HG02970 (cell line): ENCODE measurements around the gene RCN2.

Experiments
- ATAC-seq: cut with Tn5 transposase; IDR thresholded peaks from one replicate; pipeline ENCODE4 v1.9.1; 2021; ENCODE audit warnings: mild to moderate bottlenecking, moderate library complexity, moderate number of reproducible peaks; ENCODE audit not compliant: unreplicated experiment, low FRiP score

RCN2 gene

DNA sequence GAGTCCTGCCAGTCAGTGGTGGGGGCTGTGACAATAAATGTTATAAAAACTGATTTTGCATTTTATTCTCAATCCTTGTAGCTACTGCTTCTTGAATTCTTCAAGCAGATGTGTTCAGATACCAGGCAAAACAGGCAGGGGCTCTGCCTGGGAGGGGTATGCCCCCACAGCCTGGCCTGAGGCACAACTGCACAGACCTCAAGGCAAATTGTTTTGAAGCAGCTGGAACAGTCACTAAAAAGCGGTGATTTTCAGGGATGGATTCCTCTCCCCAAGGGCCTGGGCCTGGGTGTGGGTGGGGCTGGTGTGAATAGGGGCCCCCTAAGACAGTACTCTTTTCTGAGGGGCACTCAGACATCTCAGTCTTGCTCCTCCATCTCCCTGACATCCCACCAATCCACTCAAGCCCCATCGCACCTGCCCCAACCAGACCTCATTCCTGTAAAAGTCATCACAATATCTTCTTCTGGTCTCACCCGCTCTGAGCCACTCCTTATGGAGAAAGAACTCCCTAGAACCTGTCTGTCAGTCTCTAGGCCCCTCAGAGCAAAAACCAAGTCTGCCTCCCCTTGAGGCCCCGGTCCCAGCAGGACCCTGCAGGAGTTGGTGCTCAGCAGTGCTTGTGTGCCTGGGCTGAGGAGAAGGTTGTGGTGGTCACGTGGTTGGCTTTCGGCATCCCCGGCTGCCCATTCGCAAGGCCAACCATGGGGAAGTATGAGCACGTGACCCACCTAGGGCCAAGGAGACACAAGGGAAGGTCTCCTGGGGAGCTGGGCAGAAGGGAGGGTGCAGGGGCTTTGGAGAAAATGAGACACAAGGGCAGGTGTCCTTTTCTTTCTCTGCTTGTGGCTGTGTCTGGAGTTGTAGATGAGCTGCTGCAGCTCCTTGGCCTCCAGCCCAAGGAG lies 60.4 kb downstream of the RCN2 start:
- ATAC-seq = no peak

DNA sequence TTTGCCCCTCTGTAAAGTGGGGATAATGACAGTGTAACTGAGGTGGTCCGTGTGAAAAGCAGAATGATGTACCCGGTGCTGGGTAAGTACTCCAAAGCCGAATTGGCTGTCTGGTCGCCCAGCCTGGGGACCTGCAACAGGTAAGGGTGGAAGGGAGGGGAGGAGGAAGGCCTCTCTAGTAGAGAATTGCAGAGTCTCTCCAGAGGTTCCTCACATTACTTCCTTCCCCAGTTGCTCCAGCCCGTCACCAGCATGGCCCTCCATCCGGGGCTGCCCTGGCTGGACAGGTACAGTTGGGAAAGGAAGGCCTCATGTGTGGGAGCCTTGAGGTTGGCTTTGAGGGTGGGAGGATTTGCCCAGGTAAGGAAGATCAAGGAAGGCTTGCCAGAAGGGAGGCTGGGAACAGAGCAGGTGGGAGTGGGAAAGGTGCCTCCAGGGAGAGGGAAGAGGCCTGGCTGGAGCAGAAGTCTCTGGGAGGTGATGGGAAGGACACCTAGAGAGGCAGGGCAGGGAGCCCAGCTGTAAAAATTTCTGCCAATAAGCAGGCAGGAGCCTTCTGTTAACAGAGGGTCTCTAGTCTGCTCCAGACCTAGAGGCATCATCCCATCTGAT lies 61.7 kb downstream of the RCN2 start:
- no peak for ATAC-seq

DNA sequence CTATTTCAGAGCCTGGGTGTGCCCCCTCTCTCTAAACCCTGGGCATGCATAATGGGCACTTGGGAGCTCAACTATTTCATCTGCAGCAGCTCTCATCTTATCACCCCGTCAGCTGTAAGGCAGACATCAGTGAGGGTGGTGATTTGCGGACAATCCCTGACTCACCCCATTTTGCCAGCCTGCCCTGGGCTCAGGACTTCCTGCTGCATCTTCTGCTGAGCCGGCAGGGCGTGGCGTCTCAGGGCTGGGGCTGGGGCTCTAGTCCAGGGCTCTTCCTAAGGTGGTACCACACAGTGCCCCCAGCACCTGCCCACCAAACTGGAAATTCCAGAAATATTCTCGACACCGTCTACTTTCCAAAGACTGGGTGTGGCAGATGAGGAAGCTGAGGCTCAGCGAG lies 62.5 kb downstream of the RCN2 start:
- ATAC-seq = no peak

DNA sequence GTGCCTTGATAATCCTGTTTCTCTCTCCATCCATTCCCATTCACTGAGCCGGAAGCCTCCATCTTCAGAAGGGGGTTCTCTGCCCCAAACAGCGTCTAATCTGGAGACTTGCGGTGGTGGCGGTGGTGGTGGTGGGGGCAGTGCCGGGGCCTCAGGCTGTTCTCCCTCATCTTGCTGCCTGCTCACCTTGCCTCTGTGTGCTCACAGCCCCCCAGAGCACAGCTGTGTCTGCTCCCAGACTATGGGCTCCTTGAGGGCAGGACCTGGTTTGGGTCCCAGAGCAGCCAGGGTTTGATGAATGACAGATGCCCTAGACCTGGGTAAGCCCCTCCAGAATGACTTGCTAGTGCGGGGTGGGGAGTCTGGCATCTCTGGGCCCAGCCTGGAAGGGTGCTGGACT lies 62.9 kb downstream of the RCN2 start:
- no peak for ATAC-seq

DNA sequence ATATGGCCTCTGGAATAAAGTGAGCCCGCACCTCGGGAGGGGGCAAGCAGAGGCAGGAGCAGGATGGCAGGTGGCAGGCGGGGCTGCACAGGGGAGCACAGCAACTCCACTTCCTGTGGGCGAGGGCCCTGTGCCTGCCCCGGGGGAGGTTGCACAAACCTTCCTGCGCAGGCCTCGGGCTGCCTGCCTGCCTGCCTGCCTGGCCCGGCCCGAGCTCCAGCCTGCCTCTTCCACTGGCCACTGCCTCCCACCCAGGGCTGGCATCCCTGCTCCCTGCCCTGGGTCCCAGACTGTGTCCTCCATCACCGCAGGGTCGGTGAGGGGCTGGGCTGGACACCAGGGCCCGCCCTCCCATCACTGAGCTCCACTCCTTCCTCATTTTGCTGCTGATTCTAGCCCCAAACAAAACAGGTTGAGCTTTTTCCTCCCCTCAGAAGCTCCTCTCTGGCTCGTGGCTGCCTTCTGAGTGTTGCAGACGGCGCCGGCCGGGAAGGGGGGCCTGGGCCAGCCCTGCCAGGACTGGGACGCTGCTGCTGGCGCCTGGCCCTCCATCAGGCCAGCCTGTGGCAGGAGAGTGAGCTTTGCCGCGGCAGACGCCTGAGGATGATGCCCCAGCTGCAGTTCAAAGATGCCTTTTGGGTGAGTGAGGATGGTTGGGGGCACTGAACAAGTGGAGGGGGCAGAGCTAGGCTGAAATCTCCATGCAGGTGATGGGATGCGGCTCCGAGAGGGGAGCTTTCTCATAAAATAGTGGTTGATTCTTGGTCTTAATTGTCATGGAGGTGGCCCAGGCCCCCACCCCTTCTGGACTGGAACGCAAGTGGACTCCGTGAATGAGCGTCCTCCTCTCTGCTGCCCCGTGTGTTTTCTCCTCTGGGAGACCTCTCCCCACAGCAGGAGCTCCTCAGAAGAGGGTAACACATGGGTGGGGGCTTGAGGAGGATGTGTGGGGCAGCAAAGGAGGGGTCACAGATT lies 63.7 kb downstream of the RCN2 start, which contains the start of gene PSTPIP1:
Gene PSTPIP1, plus strand, starts transcription at position 156 of the 975 bp plus-strand sequence. Its CDS starts 448 bp downstream, at position 604.
- no peak for ATAC-seq

DNA sequence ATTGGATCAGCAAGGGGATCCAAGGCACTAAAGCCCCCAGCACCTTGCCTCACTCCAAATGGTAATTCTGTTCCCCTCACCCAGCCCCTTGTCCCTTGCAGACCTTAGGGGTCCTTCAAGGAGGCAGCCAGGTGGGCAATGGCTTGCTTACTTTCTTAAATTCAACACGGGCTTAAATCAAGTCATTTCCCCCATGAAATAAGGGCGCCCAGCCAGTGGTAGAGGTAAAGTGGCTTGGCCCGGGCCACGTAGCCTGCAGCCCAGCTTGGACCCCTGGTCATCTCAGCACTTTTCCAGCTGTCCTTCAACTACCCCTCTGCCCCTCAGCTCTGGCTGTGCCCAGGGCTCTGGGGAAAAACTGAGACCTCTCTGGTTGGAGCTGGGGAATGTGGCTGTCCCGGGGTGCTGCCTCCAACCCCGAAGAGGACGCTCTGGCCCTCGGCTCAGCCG lies 64.6 kb downstream of the RCN2 start:
- no peak for ATAC-seq

DNA sequence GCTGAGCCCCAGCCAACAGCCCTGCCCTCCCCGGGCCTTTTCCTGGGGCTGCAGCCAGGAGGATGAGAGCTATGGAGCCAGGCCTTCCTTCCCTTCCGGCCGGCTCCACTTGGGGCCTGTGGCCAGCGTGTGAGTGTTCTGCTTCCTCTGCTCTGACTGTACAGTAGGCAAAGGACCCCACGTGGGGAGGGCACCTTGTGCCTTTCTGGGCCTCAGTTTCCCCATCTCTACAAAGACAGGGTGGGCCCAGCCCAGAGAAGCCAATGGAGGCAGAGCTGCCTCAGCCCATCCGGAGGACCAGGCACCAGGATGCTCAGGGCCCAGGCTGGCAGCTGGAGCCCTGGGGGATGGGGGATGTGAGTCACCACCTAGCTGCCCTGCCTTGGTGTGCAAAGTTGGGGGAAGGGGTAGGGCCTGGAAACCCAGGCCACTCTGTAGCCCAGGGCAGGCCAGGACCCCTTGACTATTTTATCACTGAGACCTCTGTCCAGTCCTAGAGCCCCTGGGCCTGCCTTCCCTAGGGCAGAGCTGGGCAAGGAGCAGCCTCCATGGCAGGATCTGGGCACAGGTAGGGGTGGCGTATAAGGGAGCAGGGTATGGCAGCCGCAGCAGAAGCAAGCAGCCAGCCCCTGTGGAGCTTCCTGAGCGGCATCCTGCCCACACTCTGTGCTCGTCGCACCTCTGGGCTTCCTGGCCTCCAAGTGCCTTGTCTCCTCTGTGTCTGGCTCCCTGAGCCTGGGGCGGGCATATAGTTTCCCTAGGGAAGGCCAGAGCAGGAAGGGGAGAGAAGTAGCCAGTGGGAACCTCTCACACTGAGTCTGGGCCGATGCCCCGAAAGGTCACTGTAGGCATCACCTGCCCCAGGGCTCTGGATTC lies 65.2 kb downstream of the RCN2 start:
- ATAC-seq = no peak

DNA sequence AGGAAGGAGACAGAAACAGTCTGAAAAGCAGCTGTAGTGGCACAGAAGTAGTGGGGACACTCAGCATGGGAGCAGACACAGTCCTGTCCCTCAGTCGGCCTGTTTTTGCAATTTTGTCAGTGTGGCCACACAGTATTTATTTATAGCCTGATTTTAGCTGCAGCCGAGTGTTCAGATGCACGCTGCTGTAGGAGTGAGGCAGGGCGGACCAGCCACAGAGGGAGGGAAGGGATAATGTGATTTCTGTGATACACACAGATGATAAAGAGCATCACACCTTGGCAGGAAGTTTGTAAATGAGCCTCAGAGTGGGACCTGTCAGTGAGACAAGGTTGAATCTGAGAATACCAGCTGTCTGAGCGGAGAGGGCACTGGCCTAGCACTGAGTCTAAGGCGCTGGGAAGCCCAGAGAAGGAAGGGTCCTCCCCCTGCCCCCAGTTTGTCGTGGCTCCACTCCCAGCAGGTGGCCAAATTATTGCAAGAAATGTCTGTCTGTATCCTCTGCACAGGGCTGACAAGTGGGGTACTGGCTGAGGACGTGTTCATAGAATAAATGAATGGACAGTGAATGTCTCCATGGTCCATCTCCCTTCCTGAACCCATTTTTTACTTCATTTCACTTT lies 67.2 kb downstream of the RCN2 start:
- no peak for ATAC-seq

DNA sequence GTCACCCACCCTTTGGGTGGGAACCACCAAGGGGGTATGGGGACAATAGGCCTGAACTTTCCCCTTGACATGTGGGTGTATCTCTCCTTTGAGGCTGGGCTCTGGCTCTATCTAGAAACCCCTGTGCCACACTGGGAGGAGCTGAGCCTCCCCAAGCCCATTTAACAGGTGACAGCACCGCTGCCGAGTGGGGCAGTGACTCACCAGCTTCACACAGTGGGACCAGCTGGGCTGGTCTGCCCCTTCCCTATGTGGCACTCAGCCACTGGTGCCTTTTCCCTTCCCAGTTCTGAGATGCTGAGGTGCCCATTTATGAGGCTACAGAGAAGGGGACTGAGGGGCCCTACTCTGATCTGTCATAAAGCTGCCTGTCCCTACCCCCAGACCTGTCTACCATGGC lies 68.4 kb downstream of the RCN2 start:
- ATAC-seq = no peak

DNA sequence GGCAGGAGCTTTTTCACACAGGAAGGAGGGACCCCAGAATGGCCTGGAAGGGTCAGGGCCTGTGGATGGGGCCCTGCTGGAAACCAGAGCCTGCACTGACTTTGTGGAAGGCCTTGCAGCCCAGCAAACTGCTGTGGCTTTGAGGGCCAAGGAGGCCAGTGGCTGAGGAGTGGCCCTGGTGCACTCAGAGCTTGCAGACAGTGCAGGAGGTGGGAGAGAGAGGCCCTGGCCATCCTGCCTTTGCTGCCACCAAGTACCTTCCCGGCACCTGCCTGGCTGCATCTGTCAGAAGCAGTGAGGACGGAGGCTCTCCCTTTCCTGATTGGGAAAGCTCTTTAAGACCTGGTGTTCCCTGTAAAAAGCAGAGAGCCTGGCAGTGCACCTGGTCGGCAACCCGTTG lies 69.8 kb downstream of the RCN2 start:
- no peak for ATAC-seq

DNA sequence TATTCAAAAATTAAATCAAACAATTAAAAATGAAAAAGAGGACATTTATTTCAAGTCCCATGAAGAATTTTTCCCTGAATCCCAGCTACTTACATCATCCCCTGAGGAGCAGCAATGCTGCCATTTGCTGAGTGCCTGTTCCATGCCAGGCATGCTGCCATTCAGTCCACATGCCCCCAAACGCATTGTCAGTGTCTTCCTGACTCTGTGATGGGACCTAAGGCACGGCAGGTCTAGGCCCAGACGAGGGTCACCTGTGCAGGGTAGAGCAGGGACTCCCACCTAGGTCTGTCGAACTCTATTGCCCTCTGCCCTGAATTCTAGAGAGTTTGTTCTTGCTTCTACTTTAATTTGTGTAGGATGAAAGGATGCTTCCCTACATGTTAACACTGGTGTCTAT lies 70.4 kb downstream of the RCN2 start:
- no peak for ATAC-seq

DNA sequence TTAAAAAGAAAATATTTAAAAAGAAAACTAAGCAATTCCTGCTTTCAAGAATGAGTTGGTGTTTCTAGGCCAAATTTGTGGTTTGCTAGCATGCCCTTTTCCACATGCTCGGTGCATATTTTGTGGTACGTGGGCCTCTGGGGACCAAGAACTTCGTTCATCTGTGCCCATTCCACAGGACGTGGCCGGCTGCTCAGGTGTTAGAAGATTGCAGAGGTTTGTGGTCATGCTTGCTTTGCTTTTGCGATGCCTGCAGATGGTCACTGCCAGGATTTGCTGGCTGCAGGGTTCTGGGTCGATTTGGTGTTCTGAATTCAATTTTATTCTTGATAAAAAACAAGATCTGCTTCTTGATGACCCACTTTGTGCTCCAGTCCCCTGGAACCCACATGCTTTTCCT lies 70.9 kb downstream of the RCN2 start:
- no peak for ATAC-seq

DNA sequence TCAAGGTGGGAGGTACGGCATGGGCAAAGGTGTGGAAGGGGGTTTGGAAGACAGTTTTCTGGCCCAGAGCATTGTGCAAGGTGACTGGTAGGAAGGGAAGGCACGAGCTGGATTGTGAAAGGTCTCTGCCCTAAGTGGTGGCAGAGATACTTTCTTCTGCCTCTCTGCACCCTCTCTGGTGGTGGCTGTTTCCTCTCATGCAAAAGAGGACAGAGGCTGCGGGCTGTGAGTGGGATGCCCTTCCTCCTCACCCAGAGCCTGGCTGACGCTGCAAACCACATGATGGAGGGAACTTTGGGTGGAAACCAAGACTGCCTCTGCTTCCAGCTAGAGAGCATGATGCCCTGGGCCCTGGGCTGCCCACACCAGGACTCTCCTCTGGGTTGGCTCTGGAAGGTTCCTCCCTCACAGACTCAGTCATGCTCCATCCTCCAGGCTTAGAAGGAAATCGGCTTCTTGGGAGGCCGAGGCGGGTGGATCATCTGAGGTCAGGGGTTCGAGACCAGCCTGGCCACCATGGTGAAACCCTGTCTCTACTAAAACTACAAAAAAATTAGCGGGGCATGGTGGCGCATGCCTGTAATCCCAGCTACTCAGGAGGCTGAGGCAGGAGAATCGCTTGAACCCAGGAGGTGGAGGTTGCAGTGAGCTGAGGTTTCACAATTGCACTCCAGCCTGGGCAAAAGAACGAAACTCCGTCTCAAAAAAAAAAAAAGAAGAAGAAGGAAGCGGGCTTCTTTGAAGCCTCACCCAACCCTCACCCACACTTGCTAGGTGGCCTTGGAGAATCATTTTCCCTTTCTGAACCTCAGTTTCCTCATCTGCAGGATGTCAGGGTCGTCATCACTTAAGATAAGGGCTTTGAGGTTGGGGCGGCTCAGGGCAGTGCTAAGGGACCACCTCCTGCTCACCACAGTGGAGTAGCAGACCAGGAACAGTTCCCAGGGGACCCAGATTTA lies 71.7 kb downstream of the RCN2 start:
- no peak for ATAC-seq
